OCI-LY3 (cell line): ENCODE results near the gene ARID5B.

ENCODE experiments used
- H2AFZ ChIP-seq: fragments of 200-600, 300-600 bp; shearing (Covaris generic); 2 replicates; pipeline ENCODE4 v1.6.0; 2014; ENCODE audit warnings: antibody characterized with exemption, low read depth, low read length
- H3K27ac ChIP-seq: fragments of 200-600, 300-600 bp; sonication (generic); 2 replicates; pipeline ENCODE4 v1.5.1; 2014; ENCODE audit warnings: mild to moderate bottlenecking, low read length, moderate library complexity, mixed read lengths
- H3K27me3 ChIP-seq: fragments of 200-600, 300-600 bp; sonication (generic); 2 replicates; pipeline ENCODE4 v1.6.1; 2014; ENCODE audit warnings: low read depth, low read length, mixed read lengths
- H3K36me3 ChIP-seq: fragments of 200-600, 300-600 bp; sonication (generic); replicated peaks from 2 replicates; pipeline ENCODE3; 2014; ENCODE audit warnings: low read depth, low read length, mixed read lengths
- H3K4me1 ChIP-seq: fragments of 300-600, 200-600 bp; sonication (generic); 2 replicates; pipeline ENCODE4 v1.6.1; 2014; ENCODE audit warnings: low read length, mixed read lengths
- H3K4me2 ChIP-seq: fragments of 200-600, 300-600 bp; sonication (generic); 2 replicates; pipeline ENCODE4 v1.6.1; 2014; ENCODE audit warnings: low read length, mixed read lengths
- H3K4me3 ChIP-seq: fragments of 300-600, 200-600 bp; sonication (generic); 2 replicates; pipeline ENCODE4 v1.5.1; 2014; ENCODE audit warnings: antibody characterized with exemption, mild to moderate bottlenecking, low read length, moderate library complexity
- H3K79me2 ChIP-seq: fragments of 300-600, 200-600 bp; shearing (Covaris generic); 2 replicates; pipeline ENCODE4 v1.6.1; 2014; ENCODE audit warnings: mild to moderate bottlenecking, low read length, mixed read lengths
- H3K9ac ChIP-seq: fragments of 300-600, 200-600 bp; shearing (Covaris generic); 2 replicates; pipeline ENCODE4 v1.6.0; 2014; ENCODE audit warnings: mild to moderate bottlenecking, low read length, moderate library complexity
- H3K9me3 ChIP-seq: fragments of 200-600, 300-600 bp; shearing (Covaris generic); 2 replicates; pipeline ENCODE4 v1.6.1; 2014; ENCODE audit warnings: low read length, mixed read lengths; ENCODE audit not compliant: insufficient read depth
- H4K20me1 ChIP-seq: fragments of 200-600, 300-600 bp; sonication (generic); 2 replicates; pipeline ENCODE4 v1.6.1; 2016; ENCODE audit warnings: low read length, mixed read lengths; ENCODE audit not compliant: insufficient read depth
- CTCF ChIP-seq: fragments of 200-600, 300-600 bp; sonication (generic); IDR thresholded peaks from 2 replicates; pipeline ENCODE4 v1.5.1; 2014; ENCODE audit warnings: antibody characterized with exemption, low read length, low read depth
- EZH2phosphoT487 ChIP-seq: fragments of 200-600 bp; shearing (Covaris generic); IDR thresholded peaks from 2 replicates; pipeline ENCODE4 v1.6.1; 2018; ENCODE audit warnings: antibody characterized with exemption, mixed run types, low read depth

The ARID5B gene

GRCh38 chr10:62083412-62084267 lies 182.1 kb downstream of the ARID5B start:
- Histone ChIP-seq H3K4me2 (peak overlapping the region; percentile 75), H3K9me3 (no peaks in the 10 kb centered on the region), H3K4me1 (peaks cover 83% of the 10 kb centered on the region), H2AFZ (no peak overlapping the region), H4K20me1 (no peaks in the 10 kb centered on the region), H3K4me3 (peak overlapping the region; percentile 29; the same call in 1 of the 2 replicates), H3K36me3 (peaks cover 28% of the 10 kb centered on the region), H3K27me3 (no peaks in the 10 kb centered on the region), H3K27ac (peak overlapping the region; percentile 97), H3K9ac (peak overlapping the region; percentile 70), H3K79me2 (peaks cover 9% of the 10 kb centered on the region)
- TF ChIP-seq CTCF (no peak), EZH2phosphoT487 (no peak)

- Histone ChIP-seq H3K36me3 (peaks cover 23% of the 10 kb centered on the region), H3K9me3 (no peaks in the 10 kb centered on the region), H2AFZ (no peak overlapping the region), H3K27me3 (no peaks in the 10 kb centered on the region), H3K4me1 (peaks cover 75% of the 10 kb centered on the region), H3K79me2 (peaks cover 9% of the 10 kb centered on the region), H4K20me1 (no peaks in the 10 kb centered on the region), H3K4me3 (no peak overlapping the region), H3K9ac (no peak overlapping the region), H3K27ac (peak overlapping the region; percentile 97; the same call in 1 of the 2 replicates), H3K4me2 (no peak overlapping the region)
- TF ChIP-seq CTCF, result no peak
- TF ChIP-seq EZH2phosphoT487, result no peak
These were observed 183.0 kb downstream of the ARID5B start for GRCh38 chr10:62084451-62084850.

DNA sequence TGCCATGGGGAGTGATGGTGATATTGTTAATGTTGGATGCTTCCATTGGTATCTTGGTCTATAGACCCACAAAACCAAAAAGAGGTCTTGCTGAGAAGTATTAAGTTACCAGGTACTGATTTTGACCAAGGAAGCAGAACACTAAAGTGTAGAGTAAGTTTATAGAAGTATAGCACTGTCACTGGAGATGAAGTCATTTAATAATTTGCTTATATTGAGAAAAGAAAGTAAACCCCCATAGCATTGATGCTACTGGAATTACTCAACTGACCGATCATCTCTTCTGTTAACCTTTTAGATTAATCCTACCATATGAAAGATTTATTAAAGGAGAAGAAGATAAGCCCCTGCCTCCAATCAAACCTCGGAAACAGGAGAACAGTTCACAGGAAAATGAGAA lies 183.9 kb downstream of the ARID5B start:
- H3K4me2 ChIP-seq, result peak overlapping the region; percentile 44
- peak overlapping the region; percentile 40 for H3K9ac ChIP-seq
- H3K36me3 ChIP-seq, result peaks cover 20% of the 10 kb centered on the region
- TF ChIP-seq CTCF (no peak), EZH2phosphoT487 (no peak)
- H3K79me2 ChIP-seq, result peaks cover 9% of the 10 kb centered on the region
- no peaks in the 10 kb centered on the region for H3K27me3 ChIP-seq
- H3K4me3 ChIP-seq, result no peak overlapping the region
- no peaks in the 10 kb centered on the region for H3K9me3 ChIP-seq
- H3K4me1 ChIP-seq, result peaks cover 66% of the 10 kb centered on the region
- no peaks in the 10 kb centered on the region for H4K20me1 ChIP-seq
- H3K27ac ChIP-seq, result peak overlapping the region; percentile 97
- H2AFZ ChIP-seq, result no peak overlapping the region

GRCh38 chr10:62085821-62086220 lies 184.3 kb downstream of the ARID5B start:
- H2AFZ ChIP-seq, result no peak overlapping the region
- H3K27me3 ChIP-seq, result no peaks in the 10 kb centered on the region
- peaks cover 9% of the 10 kb centered on the region for H3K79me2 ChIP-seq
- TF ChIP-seq EZH2phosphoT487 (no peak), CTCF (no peak)
- peaks cover 23% of the 10 kb centered on the region for H3K36me3 ChIP-seq
- peaks cover 61% of the 10 kb centered on the region for H3K4me1 ChIP-seq
- H3K9me3 ChIP-seq, result no peaks in the 10 kb centered on the region
- H3K9ac ChIP-seq, result peak overlapping the region; percentile 40
- H3K4me2 ChIP-seq, result peak overlapping the region; percentile 44
- no peak overlapping the region for H3K4me3 ChIP-seq
- no peaks in the 10 kb centered on the region for H4K20me1 ChIP-seq
- peak overlapping the region; percentile 97 for H3K27ac ChIP-seq
